ENCODE measurements around the gene PEX10. TPM values are rescaled to one million over a fixed set of nuclear protein-coding genes. Genes with fewer than 3 reads are reported as not detected.

Gene PEX10
- total RNA-seq, 1 donor: 34.7 TPM

DNA sequence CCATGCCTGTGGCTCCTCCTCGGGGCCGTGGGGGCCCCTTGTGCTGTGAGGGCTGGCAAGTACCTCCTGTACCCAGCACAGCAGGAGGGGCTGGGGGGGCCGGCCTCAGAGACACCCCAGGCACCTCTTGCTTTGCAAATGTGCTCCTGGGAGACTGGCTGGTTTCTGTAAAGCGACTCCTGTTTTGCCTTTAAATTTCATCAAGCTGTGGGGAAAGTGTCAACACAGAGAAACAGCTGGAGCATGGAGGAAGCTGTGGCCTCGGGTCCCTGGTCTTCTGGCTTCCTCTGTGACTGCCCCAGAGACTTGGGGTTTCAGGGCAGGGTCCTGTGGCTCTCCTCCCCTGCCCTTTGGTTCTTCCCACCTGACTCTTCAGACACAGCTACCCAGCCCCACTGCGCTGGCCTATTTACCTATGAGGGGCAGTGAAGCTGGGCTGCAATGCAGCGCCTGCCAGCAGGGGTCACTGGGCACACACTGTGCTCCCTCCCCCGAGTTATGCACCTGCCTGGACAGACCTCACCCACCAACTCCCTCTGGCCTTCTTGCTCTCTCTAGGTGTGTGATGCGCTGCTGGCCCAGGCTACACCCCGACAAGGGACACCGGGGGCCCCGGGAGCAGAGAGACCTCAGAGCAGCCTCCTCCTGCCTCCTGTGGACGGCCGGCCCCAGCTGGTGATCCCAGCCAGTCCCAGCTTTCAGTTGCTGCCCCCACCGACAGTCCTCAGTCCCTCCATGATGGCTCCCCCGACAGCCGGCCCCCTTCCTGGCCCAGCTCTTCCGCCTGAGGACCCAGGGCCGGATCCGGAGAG is 17.6 kb upstream of the PEX10 start:
- TF ChIP-seq CTCF (IDR thresholded peaks at IDR 0.05; ENCODE audit: extremely low read depth, low read depth, low read length): peak; percentile 35
- Histone ChIP-seq H3K79me2 (ENCODE audit: insufficient read depth, low read length) (no peaks in the 10 kb centered on the region), H3K4me3 (ENCODE audit: insufficient read depth, low read length) (no peak overlapping the region), H4K20me1 (ENCODE audit: insufficient read depth, low read length) (no peaks in the 10 kb centered on the region), H3K27me3 (ENCODE audit: insufficient read depth, low read length) (peaks cover 29% of the 10 kb centered on the region), H3K4me2 (ENCODE audit: insufficient read depth, low read length) (no peak overlapping the region), H3K27ac (ENCODE audit: low read depth, low read length) (no peak overlapping the region), H3K36me3 (ENCODE audit: insufficient read depth, low read length) (no peaks in the 10 kb centered on the region), H3K9me3 (ENCODE audit: low read depth, low read length) (no peaks in the 10 kb centered on the region), H2AFZ (ENCODE audit: low read length) (no peak overlapping the region), H3K4me1 (ENCODE audit: insufficient read depth, low read length) (no peaks in the 10 kb centered on the region)
- DNase-seq (ENCODE audit: insufficient read length, low spot score, missing footprints): peak; percentile 93

DNA sequence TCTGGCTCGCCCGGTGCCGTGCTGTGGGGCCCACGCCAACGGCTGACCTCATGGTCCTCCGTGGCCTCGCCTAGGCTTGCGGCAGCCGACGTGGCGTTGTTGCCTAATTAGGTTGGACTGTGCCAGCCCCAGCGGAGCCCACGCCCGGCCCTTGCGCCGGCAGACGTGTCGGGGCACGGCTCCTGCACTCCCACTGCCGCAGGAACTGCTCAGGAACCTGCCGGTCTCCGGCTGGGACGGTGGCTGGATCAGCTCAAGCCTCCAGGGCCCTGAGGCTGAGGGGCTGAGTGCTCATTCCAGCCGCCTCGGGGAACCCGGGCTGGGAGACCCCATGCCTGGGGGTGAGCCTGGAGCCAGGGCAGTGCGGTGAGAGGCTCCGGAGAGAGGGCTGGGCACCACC is 16.1 kb upstream of the PEX10 start:
- H3K36me3 ChIP-seq (ENCODE audit: insufficient read depth, low read length): no peaks in the 10 kb centered on the region
- H3K9me3 ChIP-seq (ENCODE audit: low read depth, low read length): no peaks in the 10 kb centered on the region
- peaks cover 21% of the 10 kb centered on the region for H3K27me3 ChIP-seq (ENCODE audit: insufficient read depth, low read length)
- no peak overlapping the region for H3K4me3 ChIP-seq (ENCODE audit: insufficient read depth, low read length)
- no peaks in the 10 kb centered on the region for H3K4me1 ChIP-seq (ENCODE audit: insufficient read depth, low read length)
- no peak for TF ChIP-seq CTCF (IDR thresholded peaks at IDR 0.05; ENCODE audit: extremely low read depth, low read depth, low read length)
- no peak overlapping the region for H2AFZ ChIP-seq (ENCODE audit: low read length)
- H4K20me1 ChIP-seq (ENCODE audit: insufficient read depth, low read length): no peaks in the 10 kb centered on the region
- DNase-seq (ENCODE audit: insufficient read length, low spot score, missing footprints): no peak
- no peak overlapping the region for H3K4me2 ChIP-seq (ENCODE audit: insufficient read depth, low read length)
- H3K79me2 ChIP-seq (ENCODE audit: insufficient read depth, low read length): no peaks in the 10 kb centered on the region
- H3K27ac ChIP-seq (ENCODE audit: low read depth, low read length): no peak overlapping the region

DNA sequence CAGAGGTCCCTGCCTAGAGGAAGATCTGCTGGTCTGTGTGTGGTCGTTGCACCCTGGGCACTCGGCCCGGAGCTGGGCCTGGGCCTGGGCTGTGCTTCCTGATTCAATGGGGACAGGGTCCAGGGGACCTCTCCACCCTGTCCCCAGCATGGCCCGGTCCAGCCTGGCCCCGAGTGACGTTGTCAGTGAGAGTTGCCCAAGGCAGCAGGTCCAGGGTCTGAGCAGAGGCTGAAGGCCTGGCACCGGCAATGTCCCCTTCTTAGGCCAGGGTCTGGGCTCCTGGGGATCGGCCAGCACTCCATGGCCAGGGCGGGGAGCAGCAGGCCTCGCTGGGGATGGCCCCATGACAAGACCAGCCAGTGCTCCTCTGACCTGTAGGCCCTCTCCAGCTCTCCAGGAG is 15.6 kb upstream of the PEX10 start:
- Histone ChIP-seq H3K27ac (ENCODE audit: low read depth, low read length) (no peak overlapping the region), H3K4me2 (ENCODE audit: insufficient read depth, low read length) (no peak overlapping the region), H3K27me3 (ENCODE audit: insufficient read depth, low read length) (peaks cover 16% of the 10 kb centered on the region), H4K20me1 (ENCODE audit: insufficient read depth, low read length) (no peaks in the 10 kb centered on the region), H3K9me3 (ENCODE audit: low read depth, low read length) (no peaks in the 10 kb centered on the region), H3K4me1 (ENCODE audit: insufficient read depth, low read length) (no peaks in the 10 kb centered on the region), H3K36me3 (ENCODE audit: insufficient read depth, low read length) (no peaks in the 10 kb centered on the region), H3K79me2 (ENCODE audit: insufficient read depth, low read length) (no peaks in the 10 kb centered on the region), H3K4me3 (ENCODE audit: insufficient read depth, low read length) (no peak overlapping the region), H2AFZ (ENCODE audit: low read length) (no peak overlapping the region)
- TF ChIP-seq CTCF (IDR thresholded peaks at IDR 0.05; ENCODE audit: extremely low read depth, low read depth, low read length): no peak
- peak; percentile 86 for DNase-seq (ENCODE audit: insufficient read length, low spot score, missing footprints)

- Histone ChIP-seq H3K79me2 (ENCODE audit: insufficient read depth, low read length) (no peaks in the 10 kb centered on the region), H3K36me3 (ENCODE audit: insufficient read depth, low read length) (no peaks in the 10 kb centered on the region), H2AFZ (ENCODE audit: low read length) (no peak overlapping the region), H3K9me3 (ENCODE audit: low read depth, low read length) (no peaks in the 10 kb centered on the region), H4K20me1 (ENCODE audit: insufficient read depth, low read length) (no peaks in the 10 kb centered on the region), H3K27ac (ENCODE audit: low read depth, low read length) (no peak overlapping the region), H3K4me3 (ENCODE audit: insufficient read depth, low read length) (no peak overlapping the region), H3K4me1 (ENCODE audit: insufficient read depth, low read length) (no peaks in the 10 kb centered on the region), H3K27me3 (ENCODE audit: insufficient read depth, low read length) (peaks cover 11% of the 10 kb centered on the region), H3K4me2 (ENCODE audit: insufficient read depth, low read length) (no peak overlapping the region)
- TF ChIP-seq CTCF (IDR thresholded peaks at IDR 0.05; ENCODE audit: extremely low read depth, low read depth, low read length): no peak
- no peak for DNase-seq (ENCODE audit: insufficient read length, low spot score, missing footprints)
Measured at GRCh38 chr1:2427051-2427450, 14.7 kb upstream of the PEX10 start.
